Stimulated activated CD4-positive, alpha-beta T cell treated with anti-CD3 and anti-CD28 coated beads, Interleukin-4, amount 100 ng/mL, for 1 hour (primary cell): ENCODE results near the gene SOWAHD.
"Not testable (repeated sequence)": the region's sequence is repeated elsewhere in the genome, so short reads cannot be mapped to it uniquely, and the experiment has no call there.

Experiments used
- DNase-seq: peaks from one replicate; pipeline ENCODE4 v3.0.0-alpha.2; 2020

Gene SOWAHD

GRCh38 chrX:119757979-119758730, at the start of gene SOWAHD:
Gene SOWAHD, plus strand, starts transcription at chrX:119758588. Its CDS starts 80 bp downstream, at chrX:119758668.
- peak; percentile 30 for DNase-seq

DNA sequence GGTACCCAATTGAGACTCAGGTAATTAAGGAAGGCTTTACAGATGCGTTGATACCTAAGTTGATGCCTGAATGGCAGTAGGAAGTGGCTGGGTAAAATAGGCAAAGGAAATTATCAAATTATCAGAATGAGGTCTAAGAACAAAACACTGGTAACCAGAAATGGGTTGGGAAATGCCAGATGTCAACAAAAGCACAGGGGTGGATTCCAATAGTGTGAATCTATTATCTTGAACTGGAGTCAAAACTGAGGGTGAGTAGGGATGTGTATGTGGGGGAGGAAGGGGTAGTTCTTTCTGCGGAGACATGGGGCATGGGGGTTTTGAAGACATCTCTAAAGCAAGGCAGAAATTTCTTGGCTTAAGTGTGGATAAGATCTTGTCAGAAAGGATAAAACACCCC, 49.5 kb upstream of the SOWAHD start:
- DNase-seq, result no peak

GRCh38 chrX:119709630-119710029, 48.8 kb upstream of the SOWAHD start:
- no peak for DNase-seq

DNA sequence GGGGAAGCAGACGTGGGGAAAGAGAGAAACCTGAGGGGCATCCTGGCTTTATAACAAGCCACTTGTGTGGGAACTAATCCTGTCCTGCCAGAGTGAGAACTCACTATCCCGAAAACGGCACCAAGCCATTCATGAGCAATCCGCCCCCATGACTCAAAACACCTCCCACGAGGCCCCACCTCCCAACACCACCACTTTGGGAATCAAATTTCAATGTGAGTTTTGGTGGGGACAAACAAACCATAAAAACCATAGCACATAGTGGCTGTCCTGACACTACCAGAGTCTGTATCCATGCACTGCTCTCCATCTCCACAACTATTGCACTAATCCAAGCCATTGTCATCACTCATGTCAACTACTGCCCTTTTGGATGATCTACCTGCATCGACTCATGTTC, 36.9 kb upstream of the SOWAHD start:
- DNase-seq, result no peak

DNA sequence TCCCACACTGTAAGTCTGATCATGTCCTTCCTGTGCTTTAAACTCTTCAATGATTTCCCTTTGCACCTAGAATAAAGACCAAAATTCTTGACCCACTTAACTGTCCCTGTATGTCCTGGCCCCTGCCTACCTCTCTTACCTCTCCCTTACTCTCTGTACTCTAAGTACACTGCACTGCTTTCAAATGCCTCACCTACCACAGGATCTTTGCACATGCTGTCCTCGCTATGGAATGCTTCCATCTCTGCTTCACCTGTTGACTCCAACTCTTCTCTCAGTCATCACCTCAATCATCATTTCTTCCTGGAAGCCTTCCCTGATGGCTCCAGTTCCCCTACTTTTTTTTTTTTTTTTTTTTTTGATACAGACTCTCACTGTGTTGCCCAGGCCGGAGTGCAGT, 36.5 kb upstream of the SOWAHD start:
- DNase-seq, result no peak

GRCh38 chrX:119726900-119727555, 31.4 kb upstream of the SOWAHD start:
- no peak for DNase-seq

- no peak for DNase-seq
Observed at GRCh38 chrX:119728487-119728886, 29.9 kb upstream of the SOWAHD start.

DNA sequence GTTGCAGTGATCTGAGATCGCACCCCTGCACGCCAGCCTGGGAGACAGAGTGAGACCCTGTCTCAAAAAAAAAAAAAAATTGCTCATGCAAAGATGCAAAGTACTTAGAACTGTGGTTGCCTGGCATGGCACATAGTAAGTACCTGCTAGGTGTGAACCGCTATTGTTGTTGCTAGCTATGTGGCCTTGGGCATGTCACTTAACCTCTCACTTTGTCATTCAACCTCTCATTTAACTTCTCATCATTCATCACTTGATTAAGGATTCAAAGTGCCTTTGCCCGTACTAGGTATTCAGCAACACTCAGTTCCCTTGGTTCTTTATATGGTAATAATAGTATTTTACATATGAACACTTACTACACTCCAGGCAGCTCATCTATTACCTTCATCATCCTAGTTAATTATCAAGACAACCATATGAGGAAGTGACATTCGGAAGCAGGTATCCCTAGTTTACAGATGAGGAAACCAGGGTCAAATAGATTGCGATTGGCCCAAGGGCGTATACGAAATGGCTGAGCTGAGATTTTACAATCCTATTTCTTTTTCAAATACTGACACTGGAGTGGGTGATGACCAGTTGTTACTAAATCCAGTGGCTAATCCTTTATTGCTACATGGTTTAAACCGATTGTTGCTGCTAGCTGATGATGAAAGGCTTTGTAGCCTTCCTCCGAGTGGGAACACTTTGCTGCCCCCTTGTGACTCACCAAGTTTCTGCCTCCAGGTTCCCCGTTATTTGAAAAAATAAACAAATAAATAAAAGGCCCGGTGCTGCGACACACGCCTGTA, 28.8 kb upstream of the SOWAHD start:
- DNase-seq, result peak; percentile 54

- DNase-seq, result no peak
Observed at GRCh38 chrX:119734897-119735339, 23.5 kb upstream of the SOWAHD start.

- DNase-seq, result no peak
Observed at GRCh38 chrX:119735467-119735866, 22.9 kb upstream of the SOWAHD start.

GRCh38 chrX:119736206-119736764, 22.1 kb upstream of the SOWAHD start:
- DNase-seq, result no peak

- DNase-seq, result no peak
Observed at GRCh38 chrX:119738742-119739141, 19.6 kb upstream of the SOWAHD start.

GRCh38 chrX:119745283-119745848, 13.0 kb upstream of the SOWAHD start:
- no peak for DNase-seq

GRCh38 chrX:119750131-119750530, 8.3 kb upstream of the SOWAHD start:
- DNase-seq, result not testable (repeated sequence)

DNA sequence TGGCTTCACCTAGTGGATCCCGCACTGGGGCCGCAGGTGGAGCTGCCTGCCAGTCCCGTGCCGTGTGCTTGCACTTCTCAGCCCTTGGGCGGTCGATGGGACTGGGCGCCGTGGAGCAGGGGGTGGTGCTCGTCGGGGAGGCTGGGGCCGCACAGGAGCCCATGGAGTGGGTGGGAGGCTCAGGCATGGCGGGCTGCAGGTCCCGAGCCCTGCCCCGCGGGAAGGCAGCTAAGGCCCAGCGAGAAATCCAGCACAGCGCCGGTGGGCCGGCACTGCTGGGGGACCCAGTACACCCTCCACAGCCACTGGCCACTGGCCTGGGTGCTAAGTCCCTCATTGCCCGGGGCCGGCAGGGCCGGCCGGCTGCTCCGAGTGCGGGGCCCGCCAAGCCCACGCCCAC, 7.6 kb upstream of the SOWAHD start:
- not testable (repeated sequence) for DNase-seq

DNA sequence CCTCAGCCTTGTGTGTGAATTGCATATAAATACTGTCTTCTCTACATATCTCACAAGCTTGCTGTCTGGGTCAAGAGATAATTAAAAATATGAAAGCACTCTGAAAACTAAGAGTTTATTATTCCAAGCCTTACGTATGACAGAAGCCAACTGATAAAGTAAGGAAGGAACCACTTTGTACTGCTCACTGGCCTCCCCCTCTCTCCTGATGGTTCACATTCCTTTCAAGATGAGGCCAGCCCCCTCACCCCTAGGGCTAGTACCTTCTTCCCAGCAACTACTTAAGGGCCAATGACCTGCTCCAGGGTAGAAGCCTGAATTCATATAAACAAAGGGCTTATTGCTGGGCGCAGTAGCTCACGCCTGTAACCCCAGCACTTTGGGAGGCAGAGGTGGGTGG, 5.4 kb upstream of the SOWAHD start:
- DNase-seq, result no peak

DNA sequence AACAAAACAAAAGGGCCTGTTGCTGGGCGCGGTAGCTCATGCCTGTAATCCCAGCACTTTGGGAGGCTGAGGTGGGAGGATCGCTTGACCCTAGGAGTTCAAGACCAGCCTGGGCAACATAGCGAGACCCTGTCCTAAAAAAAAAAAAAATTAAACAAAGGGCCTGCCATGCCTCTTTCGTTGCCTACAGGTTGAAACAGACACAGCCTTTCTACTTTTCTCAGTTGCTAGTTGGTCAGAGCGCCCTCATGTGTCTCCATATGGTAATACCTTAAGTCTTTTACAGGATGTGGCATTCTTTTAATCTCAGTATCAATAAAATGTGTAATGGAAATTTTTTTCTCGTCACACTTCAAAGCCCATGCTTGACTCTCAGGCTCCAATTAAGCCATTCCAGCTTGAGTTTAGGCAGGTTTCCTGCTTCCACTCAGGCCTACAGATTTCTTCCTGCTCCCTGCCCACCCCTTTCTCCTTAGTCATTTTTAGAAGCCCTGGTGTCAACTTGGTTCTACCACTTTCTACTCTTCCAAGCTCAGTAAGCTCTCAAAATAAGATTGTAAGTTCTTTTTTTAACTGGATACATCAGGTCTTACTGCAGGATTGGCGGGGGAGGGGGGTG, 4.6 kb upstream of the SOWAHD start:
- no peak for DNase-seq

- peak; percentile 22 for DNase-seq
Observed at GRCh38 chrX:119755981-119756533, 2.3 kb upstream of the SOWAHD start.

DNA sequence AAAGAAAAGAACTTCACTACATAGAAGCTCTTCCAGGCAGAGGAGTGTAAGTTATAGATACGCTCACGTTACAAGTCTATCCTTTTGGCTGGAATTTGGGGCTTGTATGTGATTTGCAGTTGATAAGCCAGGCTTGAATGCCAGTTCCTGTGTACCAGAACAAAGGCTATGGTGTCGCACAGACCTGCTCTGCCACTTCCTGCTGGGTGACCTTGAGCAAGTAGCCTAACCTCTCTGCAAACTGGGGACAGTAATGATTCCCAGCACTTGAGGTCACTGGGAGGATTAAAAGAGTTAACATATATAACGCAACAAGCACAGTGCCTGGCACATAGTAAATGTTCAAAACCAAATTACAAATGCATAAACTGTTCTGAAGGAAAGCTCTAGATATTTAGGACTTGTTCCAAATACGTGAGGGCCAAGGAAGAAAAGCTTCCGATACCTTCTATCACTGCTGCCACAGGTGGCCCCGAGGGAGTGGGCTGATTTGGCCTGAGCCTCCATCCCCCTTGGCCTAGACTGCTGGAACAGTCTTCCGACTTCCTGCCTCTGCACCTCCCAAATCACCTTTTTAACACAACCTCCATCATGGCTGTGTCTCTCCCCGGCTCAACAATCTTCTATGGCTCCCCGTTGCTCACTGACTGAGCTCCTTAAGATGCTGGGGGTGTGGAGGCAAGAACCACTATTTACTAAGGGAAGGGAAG, 1.3 kb upstream of the SOWAHD start:
- no peak for DNase-seq

DNA sequence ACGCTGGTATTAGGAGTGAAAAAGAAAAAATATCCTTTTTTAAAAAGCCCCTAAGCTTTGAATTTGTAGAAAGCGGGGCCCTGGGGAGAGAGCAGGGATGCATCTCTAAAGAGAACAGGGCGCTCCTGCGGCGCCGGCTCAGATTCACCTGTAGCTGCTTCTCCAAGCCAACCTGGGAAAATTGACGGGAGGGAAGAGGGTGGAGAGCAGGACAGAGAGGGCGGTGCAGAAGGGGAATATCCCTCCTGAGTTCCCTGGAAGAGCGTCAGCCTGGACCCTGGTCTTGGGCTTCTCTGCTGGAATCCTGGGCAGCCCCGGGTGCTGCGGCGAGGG, 776 bp upstream of the SOWAHD start:
- DNase-seq, result no peak

GRCh38 chrX:119758731-119759247, 401 bp downstream of the SOWAHD start:
- DNase-seq, result peak; percentile 27
